Measurements from ENCODE around the gene CCDC194.

DNA sequence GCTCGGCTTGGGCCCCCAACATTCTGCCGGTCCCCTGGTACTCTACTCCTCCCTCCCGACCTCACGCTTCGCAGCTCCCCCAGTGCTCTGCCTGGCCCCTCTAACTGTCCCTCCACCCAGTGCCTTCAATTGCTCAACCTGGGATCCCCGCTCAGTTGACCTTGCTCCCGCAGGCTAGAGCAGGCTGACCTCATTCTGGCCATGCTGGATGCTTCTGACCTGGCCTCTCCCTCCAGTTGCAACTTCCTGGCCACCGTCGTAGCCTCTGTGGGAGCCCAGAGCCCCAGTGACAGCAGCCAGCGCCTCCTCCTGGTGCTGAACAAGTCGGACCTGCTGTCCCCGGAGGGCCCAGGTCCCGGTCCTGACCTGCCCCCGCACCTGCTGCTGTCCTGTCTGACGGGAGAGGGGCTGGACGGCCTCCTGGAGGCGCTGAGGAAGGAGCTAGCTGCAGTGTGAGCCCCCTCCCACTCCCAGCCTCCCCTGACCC is 53.1 kb downstream of the CCDC194 start:
- TF ChIP-seq, protein P1, sequence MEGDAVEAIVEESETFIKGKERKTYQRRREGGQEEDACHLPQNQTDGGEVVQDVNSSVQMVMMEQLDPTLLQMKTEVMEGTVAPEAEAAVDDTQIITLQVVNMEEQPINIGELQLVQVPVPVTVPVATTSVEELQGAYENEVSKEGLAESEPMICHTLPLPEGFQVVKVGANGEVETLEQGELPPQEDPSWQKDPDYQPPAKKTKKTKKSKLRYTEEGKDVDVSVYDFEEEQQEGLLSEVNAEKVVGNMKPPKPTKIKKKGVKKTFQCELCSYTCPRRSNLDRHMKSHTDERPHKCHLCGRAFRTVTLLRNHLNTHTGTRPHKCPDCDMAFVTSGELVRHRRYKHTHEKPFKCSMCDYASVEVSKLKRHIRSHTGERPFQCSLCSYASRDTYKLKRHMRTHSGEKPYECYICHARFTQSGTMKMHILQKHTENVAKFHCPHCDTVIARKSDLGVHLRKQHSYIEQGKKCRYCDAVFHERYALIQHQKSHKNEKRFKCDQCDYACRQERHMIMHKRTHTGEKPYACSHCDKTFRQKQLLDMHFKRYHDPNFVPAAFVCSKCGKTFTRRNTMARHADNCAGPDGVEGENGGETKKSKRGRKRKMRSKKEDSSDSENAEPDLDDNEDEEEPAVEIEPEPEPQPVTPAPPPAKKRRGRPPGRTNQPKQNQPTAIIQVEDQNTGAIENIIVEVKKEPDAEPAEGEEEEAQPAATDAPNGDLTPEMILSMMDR (IDR thresholded peaks at IDR 0.05 in 2 of 3, conservative IDR thresholded peaks at IDR 0.05 in 1 of 3; ENCODE audit: borderline replicate concordance in 1 of 3, insufficient read depth in 1 of 3, low read depth in 2 of 3, low read length in 2 of 3) = peak in 2 of 3 experiments; percentile 9 to 37; a peak in 2 of 6 replicates
- TF ChIP-seq CBX3 (IDR thresholded peaks at IDR 0.05; ENCODE audit: low read depth) (no peak), EZH2 (IDR thresholded peaks at IDR 0.05) (no peak), CEBPB (IDR thresholded peaks at IDR 0.05; ENCODE audit: low read depth) (no peak), JUND (IDR thresholded peaks at IDR 0.05) (no peak), YY1 (IDR thresholded peaks at IDR 0.05; ENCODE audit: extremely low read depth, insufficient replicate concordance, low read depth, low read length) (no peak), ELF1 (IDR thresholded peaks at IDR 0.05; ENCODE audit: borderline replicate concordance, low read depth) (no peak), EZH2phosphoT487 (IDR thresholded peaks at IDR 0.05; ENCODE audit: borderline replicate concordance) (no peak), POLR2A (IDR thresholded peaks at IDR 0.05; ENCODE audit: borderline replicate concordance, extremely low read depth, insufficient read depth, insufficient read length) (no peak), TCF7L2 (IDR thresholded peaks at IDR 0.05; ENCODE audit: borderline replicate concordance, extremely low read depth, insufficient read depth, insufficient read length) (no peak), EGR1 (IDR thresholded peaks at IDR 0.05; ENCODE audit: low read depth) (no peak), POLR2AphosphoS5 (IDR thresholded peaks at IDR 0.05; ENCODE audit: low read depth, low read length) (no peak)
- TF ChIP-seq, protein P2, sequence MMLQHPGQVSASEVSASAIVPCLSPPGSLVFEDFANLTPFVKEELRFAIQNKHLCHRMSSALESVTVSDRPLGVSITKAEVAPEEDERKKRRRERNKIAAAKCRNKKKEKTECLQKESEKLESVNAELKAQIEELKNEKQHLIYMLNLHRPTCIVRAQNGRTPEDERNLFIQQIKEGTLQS (IDR thresholded peaks at IDR 0.05) = no peak
- TF ChIP-seq, protein P3, sequence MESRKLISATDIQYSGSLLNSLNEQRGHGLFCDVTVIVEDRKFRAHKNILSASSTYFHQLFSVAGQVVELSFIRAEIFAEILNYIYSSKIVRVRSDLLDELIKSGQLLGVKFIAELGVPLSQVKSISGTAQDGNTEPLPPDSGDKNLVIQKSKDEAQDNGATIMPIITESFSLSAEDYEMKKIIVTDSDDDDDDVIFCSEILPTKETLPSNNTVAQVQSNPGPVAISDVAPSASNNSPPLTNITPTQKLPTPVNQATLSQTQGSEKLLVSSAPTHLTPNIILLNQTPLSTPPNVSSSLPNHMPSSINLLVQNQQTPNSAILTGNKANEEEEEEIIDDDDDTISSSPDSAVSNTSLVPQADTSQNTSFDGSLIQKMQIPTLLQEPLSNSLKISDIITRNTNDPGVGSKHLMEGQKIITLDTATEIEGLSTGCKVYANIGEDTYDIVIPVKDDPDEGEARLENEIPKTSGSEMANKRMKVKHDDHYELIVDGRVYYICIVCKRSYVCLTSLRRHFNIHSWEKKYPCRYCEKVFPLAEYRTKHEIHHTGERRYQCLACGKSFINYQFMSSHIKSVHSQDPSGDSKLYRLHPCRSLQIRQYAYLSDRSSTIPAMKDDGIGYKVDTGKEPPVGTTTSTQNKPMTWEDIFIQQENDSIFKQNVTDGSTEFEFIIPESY (IDR thresholded peaks at IDR 0.05; ENCODE audit: extremely low read depth, insufficient replicate concordance, low read length) = no peak

Data from HCT116 (cell line).